ENCODE results near the gene MEI4.

GRCh38 chr6:77825204-77825603 is 172.4 kb downstream of the MEI4 start:
- TF ChIP-seq CEBPB (IDR thresholded peaks at IDR 0.05; ENCODE audit: low read depth, low read length) (no peak), POLR2A (IDR thresholded peaks at IDR 0.05; ENCODE audit: low read depth, low read length) (no peak), CTCF (conservative IDR thresholded peaks at IDR 0.05; ENCODE audit: low read depth, low read length) (no peak), MXI1 (IDR thresholded peaks at IDR 0.05; ENCODE audit: borderline replicate concordance, low read depth, low read length) (no peak), MAFK (IDR thresholded peaks at IDR 0.05; ENCODE audit: low read depth, low read length) (no peak), RCOR1 (IDR thresholded peaks at IDR 0.05; ENCODE audit: insufficient replicate concordance, low read length) (no peak)
